Measurements from ENCODE around the gene PTPRG. TPM values are rescaled to one million over a fixed set of nuclear protein-coding genes. Genes with fewer than 3 reads are reported as not detected.

PTPRG gene
- total and polyA plus RNA-seq, 10 of the 15 experiments (the other 5 are each of a cell fraction or from before 2014, with no cell fraction given): 0.29 to 20.7 (median 1.4) TPM

- CTCF ChIA-PET: interaction anchor here (0.9 to 5.4 kb wide), 4 partner anchors 8 to 192 kb away, joined by 3 to 52 read pairs (median 18); no protein-coding TSS in a partner anchor
These were observed 377.6 kb downstream of the PTPRG start for GRCh38 chr3:61938878-61939549.

GRCh38 chr3:61940236-61940635, 378.9 kb downstream of the PTPRG start:
- no peak overlapping the region for H3K9ac ChIP-seq (ENCODE audit: control insufficient read depth, insufficient read depth, low read length)
- intact Hi-C loops (cut with micrococcal nuclease; ENCODE audit: unreplicated experiment) (no loop called here), in situ Hi-C loops (cut with MboI) (no loop called here)
- TF ChIP-seq STAT3 (IDR thresholded peaks at IDR 0.05; ENCODE audit: low read depth, low read length) (no peak), ASH2L (IDR thresholded peaks at IDR 0.05; ENCODE audit: borderline replicate concordance, low read depth) (no peak), ZNF207 (IDR thresholded peaks at IDR 0.05; ENCODE audit: borderline replicate concordance) (no peak), USF2 (IDR thresholded peaks at IDR 0.05; ENCODE audit: borderline replicate concordance, low read depth, low read length) (no peak), TCF3 (IDR thresholded peaks at IDR 0.05; ENCODE audit: borderline replicate concordance, insufficient read depth, low read depth, low read length) (no peak), SUPT20H (IDR thresholded peaks at IDR 0.05; ENCODE audit: borderline replicate concordance, control insufficient read depth, low read depth, low read length) (no peak), SMC3 (IDR thresholded peaks at IDR 0.05; ENCODE audit: borderline replicate concordance, low read length) (no peak), CTCF (IDR thresholded peaks at IDR 0.05 in 2 of 3, conservative IDR thresholded peaks at IDR 0.05 in 1 of 3; ENCODE audit: control insufficient read depth in 2 of 3, extremely low read depth in 1 of 3, insufficient read depth in 1 of 3, low read depth in 3 of 3, low read length in 3 of 3) (no peak), IKZF1 (conservative IDR thresholded peaks at IDR 0.05) (no peak), WRNIP1 (IDR thresholded peaks at IDR 0.05; ENCODE audit: borderline replicate concordance, low read depth, low read length) (no peak), SREBF1 (IDR thresholded peaks at IDR 0.05; ENCODE audit: low read length) (no peak)
- H2AFZ ChIP-seq (ENCODE audit: control insufficient read depth, low read depth, low read length): no peak overlapping the region
- POLR2A ChIA-PET: interaction anchor here (0.6 kb wide), 2 partner anchors 33 to 96 kb away, joined by 6 read pairs; no protein-coding TSS in a partner anchor
- no peaks in the 10 kb centered on the region for H3K9me3 ChIP-seq (replicated peaks; ENCODE audit: control insufficient read depth, insufficient read depth, low read length)
- BruUV-seq (replicated peaks): no TSS peak
- FAIRE-seq (no peak), ATAC-seq (no peak), DNase-seq (ENCODE audit: low read depth, low spot score) (no peak)
- CTCF ChIA-PET: interaction anchor here (1.0 kb wide), 1 partner anchor 247 kb away, joined by 3 read pairs; no protein-coding TSS in a partner anchor
- no peaks in the 10 kb centered on the region for H3K27me3 ChIP-seq (replicated peaks in 1 of 2; ENCODE audit: control insufficient read depth in 2 of 2, insufficient read depth in 2 of 2, low read length in 1 of 2)
- no peaks in the 10 kb centered on the region for H3K4me1 ChIP-seq (ENCODE audit: control insufficient read depth, insufficient read depth, low read length)
- no peaks in the 10 kb centered on the region for H3K36me3 ChIP-seq (ENCODE audit: control insufficient read depth in 2 of 2, insufficient read depth in 2 of 2, low read length in 1 of 2)
- H3K27ac ChIP-seq (ENCODE audit: control insufficient read depth, insufficient read depth): no peak overlapping the region
- 62% methylated on average over 2 of the region's 2 CpGs for WGBS (ENCODE audit: insufficient coverage, insufficient replicate concordance, low lambda C conversion rate, missing lambda C conversion rate)
- H3K4me3 ChIP-seq: no peak overlapping the region
- no peaks in the 10 kb centered on the region for H3K79me2 ChIP-seq (ENCODE audit: control insufficient read depth, insufficient read depth, low read length)
- no peak overlapping the region for H3K4me2 ChIP-seq (ENCODE audit: control insufficient read depth, insufficient read depth)
- SMC1A ChIA-PET (ENCODE audit: uncharacterized antibody, unreplicated experiment): interaction anchor here (9.3 kb wide), 1 partner anchor 21 kb away, joined by 159 read pairs; no protein-coding TSS in a partner anchor
- RAD21 ChIA-PET (ENCODE audit: unreplicated experiment): no interaction called here
- H4K20me1 ChIP-seq (ENCODE audit: control insufficient read depth, insufficient read depth): no peaks in the 10 kb centered on the region

More at GRCh38 chr3:61938878-61939549, 377.6 kb downstream of the PTPRG start:
- no peak overlapping the region for H2AFZ ChIP-seq (ENCODE audit: control insufficient read depth, low read depth, low read length)
- in situ Hi-C loops (cut with MboI): no loop called here
- no peaks in the 10 kb centered on the region for H3K4me1 ChIP-seq (ENCODE audit: control insufficient read depth, insufficient read depth, low read length)
- no peaks in the 10 kb centered on the region for H4K20me1 ChIP-seq (ENCODE audit: control insufficient read depth, insufficient read depth)
- TF ChIP-seq NFYB (IDR thresholded peaks at IDR 0.05; ENCODE audit: insufficient read depth, low read depth, low read length): no peak
- no peak for TF ChIP-seq HDGF (IDR thresholded peaks at IDR 0.05)
- intact Hi-C loops (cut with micrococcal nuclease; ENCODE audit: unreplicated experiment): loop anchor here (5.0 to 10.0 kb wide), 2 partner anchors 248 to 374 kb away; partner anchors contain the start of gene PTPRG
- no peaks in the 10 kb centered on the region for H3K9me3 ChIP-seq (replicated peaks; ENCODE audit: control insufficient read depth, insufficient read depth, low read length)
- BruUV-seq (replicated peaks): no TSS peak
- no peaks in the 10 kb centered on the region for H3K79me2 ChIP-seq (ENCODE audit: control insufficient read depth, insufficient read depth, low read length)
- H3K4me2 ChIP-seq (ENCODE audit: control insufficient read depth, insufficient read depth): no peak overlapping the region
- WGBS (ENCODE audit: insufficient coverage, insufficient replicate concordance, low lambda C conversion rate, missing lambda C conversion rate): 44% methylated on average over 9 of the region's 9 CpGs
- H3K27me3 ChIP-seq (replicated peaks in 1 of 2; ENCODE audit: control insufficient read depth in 2 of 2, insufficient read depth in 2 of 2, low read length in 1 of 2): no peaks in the 10 kb centered on the region
- POLR2A ChIA-PET: interaction anchor here (0.7 kb wide), 3 partner anchors 15 to 379 kb away, joined by 3 to 6 read pairs (median 4); no protein-coding TSS in a partner anchor
- no peak for FAIRE-seq
- H3K9ac ChIP-seq (ENCODE audit: control insufficient read depth, insufficient read depth, low read length): no peak overlapping the region
- no peak overlapping the region for H3K4me3 ChIP-seq
- no peak for ATAC-seq
- SMC1A ChIA-PET (ENCODE audit: uncharacterized antibody, unreplicated experiment): interaction anchor here (0.8 to 10.8 kb wide), 7 partner anchors 9 to 249 kb away, joined by 4 to 159 read pairs (median 4); no protein-coding TSS in a partner anchor
- DNase-seq (ENCODE audit: low read depth, low spot score): no peak
- RAD21 ChIA-PET (ENCODE audit: unreplicated experiment): interaction anchor here (0.7 to 1.5 kb wide), 3 partner anchors 10 to 382 kb away, joined by 3 to 4 read pairs (median 4); no protein-coding TSS in a partner anchor
- no peak overlapping the region for H3K27ac ChIP-seq (ENCODE audit: control insufficient read depth, insufficient read depth)
- H3K36me3 ChIP-seq (ENCODE audit: control insufficient read depth in 2 of 2, insufficient read depth in 2 of 2, low read length in 1 of 2): no peaks in the 10 kb centered on the region
